Inflammatory macrophage treated with lipopolysaccharide for 4 hours (primary cell): ENCODE data around the gene ANKMY2.
A peak's percentile ranks its signal among the peaks of the same experiment; 100 is the strongest.

Source experiments
- DNase-seq: peaks from one replicate; pipeline ENCODE4 v3.0.0-alpha.2; 2020

The ANKMY2 gene

GRCh38 chr7:16564909-16565426 lies 80.6 kb downstream of the ANKMY2 start:
- peak; percentile 40 for DNase-seq

- DNase-seq: no peak
Measured at GRCh38 chr7:16564023-16564380, 81.6 kb downstream of the ANKMY2 start.

GRCh38 chr7:16563281-16564022 lies 82.1 kb downstream of the ANKMY2 start:
- DNase-seq: peak; percentile 64

- DNase-seq: no peak
Measured at GRCh38 chr7:16562456-16563220, 82.9 kb downstream of the ANKMY2 start.

- no peak for DNase-seq
Measured at GRCh38 chr7:16561943-16562342, 83.6 kb downstream of the ANKMY2 start.

GRCh38 chr7:16559497-16560179 lies 85.9 kb downstream of the ANKMY2 start:
- no peak for DNase-seq

- no peak for DNase-seq
Measured at GRCh38 chr7:16558761-16559302, 86.7 kb downstream of the ANKMY2 start.

- DNase-seq: no peak
Measured at GRCh38 chr7:16556359-16556758, 89.2 kb downstream of the ANKMY2 start.

GRCh38 chr7:16554518-16555236 lies 90.9 kb downstream of the ANKMY2 start:
- no peak for DNase-seq

- DNase-seq: no peak
Measured at GRCh38 chr7:16550671-16551070, 94.9 kb downstream of the ANKMY2 start.
